Prostate gland (tissue), 2 donors: Measurements from ENCODE around the gene SETD2.
"Not testable (repeated sequence)": the region's sequence is repeated elsewhere in the genome, so short reads cannot be mapped to it uniquely, and the experiment has no call there.

Experiments used
- POLR2A ChIP-seq: fragments of 450-650 bp; IDR thresholded peaks from one replicate; pipeline ENCODE4 v1.6.1; 2016; ENCODE audit warnings: antibody characterized with exemption, mild to moderate bottlenecking
- TF ChIP-seq, protein P1 (sequence below), 4 experiments: fragments of 200-600 bp in 2 of 4; fragments of 450-650 bp in 2 of 4; sonication (generic) in 2 of 4; IDR thresholded peaks; 1 replicate in 3 of 4; 2 replicates in 1 of 4; pipeline ENCODE4 v1.5.1; 2016 to 2019; ENCODE audit warnings: antibody characterized with exemption in 4 of 4, mild to moderate bottlenecking in 2 of 4, moderate library complexity in 2 of 4

- not testable (repeated sequence) for TF ChIP-seq POLR2A
- TF ChIP-seq, protein P1, sequence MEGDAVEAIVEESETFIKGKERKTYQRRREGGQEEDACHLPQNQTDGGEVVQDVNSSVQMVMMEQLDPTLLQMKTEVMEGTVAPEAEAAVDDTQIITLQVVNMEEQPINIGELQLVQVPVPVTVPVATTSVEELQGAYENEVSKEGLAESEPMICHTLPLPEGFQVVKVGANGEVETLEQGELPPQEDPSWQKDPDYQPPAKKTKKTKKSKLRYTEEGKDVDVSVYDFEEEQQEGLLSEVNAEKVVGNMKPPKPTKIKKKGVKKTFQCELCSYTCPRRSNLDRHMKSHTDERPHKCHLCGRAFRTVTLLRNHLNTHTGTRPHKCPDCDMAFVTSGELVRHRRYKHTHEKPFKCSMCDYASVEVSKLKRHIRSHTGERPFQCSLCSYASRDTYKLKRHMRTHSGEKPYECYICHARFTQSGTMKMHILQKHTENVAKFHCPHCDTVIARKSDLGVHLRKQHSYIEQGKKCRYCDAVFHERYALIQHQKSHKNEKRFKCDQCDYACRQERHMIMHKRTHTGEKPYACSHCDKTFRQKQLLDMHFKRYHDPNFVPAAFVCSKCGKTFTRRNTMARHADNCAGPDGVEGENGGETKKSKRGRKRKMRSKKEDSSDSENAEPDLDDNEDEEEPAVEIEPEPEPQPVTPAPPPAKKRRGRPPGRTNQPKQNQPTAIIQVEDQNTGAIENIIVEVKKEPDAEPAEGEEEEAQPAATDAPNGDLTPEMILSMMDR (IDR thresholded peaks at IDR 0.05), result not testable (repeated sequence)
Observed at GRCh38 chr3:47066259-47066658, 97.7 kb downstream of the SETD2 start.
